Endothelial cell of umbilical vein (primary cell): Measurements from ENCODE around the gene TBCD. TPM values are rescaled to one million over a fixed set of nuclear protein-coding genes. Genes with fewer than 3 reads are reported as not detected.

Experiments
- BruUV-seq: library from RNA; stranded (reverse); fragments of 400-500 nt; replicated peaks from 2 replicates; lab custom pipeline; 2021; lab: Mats Ljungman, UMichigan
- CTCF ChIA-PET: fragments of 300-600, 350-600 bp; sonication (Branson Sonifier 250); formaldehyde crosslinking; loops from one replicate; lab custom pipeline; 2021; ENCODE audit warnings: antibody characterized with exemption, inconsistent platforms; lab: Charles Lee
- POLR2A ChIA-PET: fragments of 300-600, 350-600 bp; sonication (Branson Sonifier 250); formaldehyde crosslinking; loops from one replicate; lab custom pipeline; 2021; ENCODE audit warnings: antibody characterized with exemption, inconsistent platforms; lab: Charles Lee
- DNase-seq: peaks from one replicate; pipeline ENCODE4 v3.0.0-alpha.2; 2011; ENCODE audit warnings: low read depth, low spot score
- FAIRE-seq: peaks from 2 replicates; lab custom pipeline; 2011; peaks lifted over from hg19 to GRCh38; lab: Jason Lieb, UNC
- H2AFZ ChIP-seq: 2 replicates; pipeline ENCODE4 v1.6.0; 2012; ENCODE audit warnings: low read depth, low read length, control low read depth, inconsistent platforms
- H3K27ac ChIP-seq: 2 replicates; pipeline ENCODE4 v1.5.1; 2011; ENCODE audit warnings: low read depth, mild to moderate bottlenecking, control low read depth, low read length, moderate library complexity; ENCODE audit not compliant: insufficient read depth
- H3K27me3 ChIP-seq, 2 experiments: 2 replicates each; pipeline versions ENCODE4 v1.6.0 to v1.6.1; 2011; ENCODE audit warnings: low read length in 2 of 2, mixed read lengths in 1 of 2; ENCODE audit not compliant: control insufficient read depth in 2 of 2, insufficient read depth in 2 of 2
- H3K36me3 ChIP-seq, 2 experiments: 2 replicates in 1 of 2; 3 replicates in 1 of 2; pipeline ENCODE4 v1.5.1; 2011; ENCODE audit warnings: low read length in 2 of 2, mild to moderate bottlenecking in 1 of 2, moderate library complexity in 1 of 2; ENCODE audit not compliant: control insufficient read depth in 2 of 2, insufficient read depth in 2 of 2; ENCODE audit errors: extremely low read depth in 1 of 2
- H3K4me1 ChIP-seq: 3 replicates; pipeline ENCODE4 v1.5.1; 2011; ENCODE audit warnings: mild to moderate bottlenecking, low read length; ENCODE audit not compliant: control insufficient read depth, insufficient read depth; ENCODE audit errors: extremely low read depth
- H3K4me2 ChIP-seq: 2 replicates; pipeline ENCODE4 v1.6.1; 2011; ENCODE audit warnings: low read length, control low read depth, mixed read lengths; ENCODE audit not compliant: insufficient read depth
- H3K4me3 ChIP-seq, 3 experiments: fragments of 200-600 bp in 1 of 3; sonication (generic), shearing (Covaris generic) in 1 of 3; replicated peaks in 1 of 3; 2 replicates each; pipeline ENCODE4 v1.5.1; 2011 to 2016; ENCODE audit warnings: control low read depth in 3 of 3, low read length in 3 of 3, mild to moderate bottlenecking in 2 of 3, inconsistent platforms in 1 of 3, low read depth in 1 of 3, moderate library complexity in 1 of 3; ENCODE audit not compliant: insufficient read depth in 1 of 3
- H3K79me2 ChIP-seq: 2 replicates; pipeline ENCODE4 v1.6.0; 2012; ENCODE audit warnings: low read length, inconsistent platforms; ENCODE audit not compliant: control insufficient read depth, insufficient read depth
- H3K9ac ChIP-seq: replicated peaks from 2 replicates; pipeline ENCODE3; 2011; ENCODE audit warnings: low read length, control low read depth; ENCODE audit not compliant: insufficient read depth; ENCODE audit errors: extremely low read depth
- H3K9me1 ChIP-seq: replicated peaks from 3 replicates; pipeline ENCODE4 v1.6.0; 2011; ENCODE audit warnings: mild to moderate bottlenecking, low read length; ENCODE audit not compliant: control insufficient read depth, insufficient read depth; ENCODE audit errors: extremely low read depth
- H3K9me3 ChIP-seq: replicated peaks from 2 replicates; pipeline ENCODE4 v1.5.1; 2012; ENCODE audit warnings: low read length, inconsistent platforms; ENCODE audit not compliant: control insufficient read depth, insufficient read depth
- H4K20me1 ChIP-seq: replicated peaks from 2 replicates; pipeline ENCODE3; 2011; ENCODE audit warnings: mild to moderate bottlenecking, low read length; ENCODE audit not compliant: control insufficient read depth, insufficient read depth; ENCODE audit errors: extremely low read depth
- CTCF ChIP-seq, 2 donors: IDR thresholded peaks; 1 replicate in 1 of 2; 2 replicates in 1 of 2; pipeline ENCODE4 v1.5.1; 2011; ENCODE audit warnings: low read length in 2 of 2, mild to moderate bottlenecking in 2 of 2, moderate library complexity in 2 of 2, control low read depth in 1 of 2, inconsistent platforms in 1 of 2, low read depth in 1 of 2; ENCODE audit not compliant: insufficient read depth in 1 of 2; ENCODE audit errors: extremely low read depth in 1 of 2
- EZH2 ChIP-seq: IDR thresholded peaks from 2 replicates; pipeline ENCODE4 v1.6.1; 2012; ENCODE audit warnings: borderline replicate concordance, low read depth, mild to moderate bottlenecking, moderate library complexity, low read length, inconsistent platforms; ENCODE audit not compliant: severe bottlenecking
- FOS ChIP-seq: IDR thresholded peaks from 2 replicates; pipeline ENCODE4 v1.6.1; 2011; ENCODE audit warnings: mild to moderate bottlenecking, low read length, moderate library complexity, borderline replicate concordance; ENCODE audit not compliant: insufficient read depth
- GATA2 ChIP-seq: IDR thresholded peaks from 2 replicates; pipeline ENCODE4 v1.7.0; 2011; ENCODE audit warnings: low read depth, mild to moderate bottlenecking, moderate library complexity, mixed read lengths, low read length; ENCODE audit not compliant: insufficient read length, insufficient read depth
- JUN ChIP-seq: IDR thresholded peaks from 2 replicates; pipeline ENCODE4 v1.6.1; 2011; ENCODE audit warnings: borderline replicate concordance, low read depth; ENCODE audit not compliant: insufficient read length, insufficient read depth
- MYC ChIP-seq: IDR thresholded peaks from one replicate; pipeline ENCODE4 v1.6.1; 2011; ENCODE audit warnings: mild to moderate bottlenecking, low read depth, low read length
- POLR2A ChIP-seq: IDR thresholded peaks from 2 replicates; pipeline ENCODE4 v1.6.1; 2012; ENCODE audit warnings: low read depth, mild to moderate bottlenecking, control low read depth, low read length
- POLR2AphosphoS5 ChIP-seq: IDR thresholded peaks from 2 replicates; pipeline ENCODE4 v1.6.1; 2012; ENCODE audit warnings: low read depth, mild to moderate bottlenecking, control low read depth, low read length, moderate library complexity; ENCODE audit not compliant: insufficient read depth
- dilution Hi-C: fragments of 300-500 bp; cut with MboI; formaldehyde crosslinking; loops from one replicate; pipeline ENCODE4 v1.15.0; 2019; ENCODE audit warnings: low sequenced_read_pairs; ENCODE audit not compliant: extremely low pct_ligation_motif_present
- intact Hi-C: fragments of 100-400 bp; cut with micrococcal nuclease; formaldehyde crosslinking; loops from one replicate; pipeline ENCODE4 v1.10.0; 2022
- polyA plus RNA-seq, 4 experiments: library from polyadenylated mRNA; depleted of rRNA in 3 of 4; stranded (reverse) in 3 of 4; unstranded in 1 of 4; fragments of >200 nt; gene quantifications; 2 replicates each; pipeline versions ENCODE4 v1.2.1 to v1.2.3, GENCODE V29; 2011 to 2012; ENCODE audit warnings: missing spikeins in 1 of 4
- total RNA-seq: library from RNA; stranded (reverse); gene quantifications from 2 replicates; pipeline ENCODE4 v1.2.3, GENCODE V29; 2021
- TF ChIP-seq, protein P1 (sequence below): IDR thresholded peaks from 2 replicates; pipeline ENCODE4 v1.6.1; 2011; ENCODE audit not compliant: insufficient read depth, insufficient read length

The TBCD gene
- total and polyA plus RNA-seq, 2 donors (not counting 3 experiments of a cell fraction or from before 2014, with no cell fraction given): 121 to 145 TPM

GRCh38 chr17:82936768-82937171, 184.9 kb downstream of the TBCD start:
- FAIRE-seq: no peak
- no peak for TF ChIP-seq POLR2AphosphoS5
- TF ChIP-seq GATA2: no peak
- TF ChIP-seq, protein P1, sequence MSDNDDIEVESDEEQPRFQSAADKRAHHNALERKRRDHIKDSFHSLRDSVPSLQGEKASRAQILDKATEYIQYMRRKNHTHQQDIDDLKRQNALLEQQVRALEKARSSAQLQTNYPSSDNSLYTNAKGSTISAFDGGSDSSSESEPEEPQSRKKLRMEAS: no peak
- TF ChIP-seq MYC: no peak
- no peak for TF ChIP-seq FOS
- TF ChIP-seq POLR2A: no peak
- no peak for TF ChIP-seq CTCF (IDR thresholded peaks at IDR 0.05; ENCODE audit: extremely low read depth in 1 of 2, insufficient read depth in 1 of 2, low read depth in 1 of 2, low read length in 2 of 2)
- TF ChIP-seq EZH2: no peak
- no peak for TF ChIP-seq JUN
- CTCF ChIA-PET: interaction anchor here (1.2 kb wide), 1 partner anchor 23 kb away, joined by 3 read pairs; no protein-coding TSS in a partner anchor

More at GRCh38 chr17:82936768-82937171, 184.9 kb downstream of the TBCD start:
- Histone ChIP-seq H3K27me3 (no peaks in the 10 kb centered on the region), H3K9me1 (no peaks in the 10 kb centered on the region), H3K4me3 (no peak overlapping the region), H3K4me1 (peaks cover 5% of the 10 kb centered on the region), H2AFZ (no peak overlapping the region), H3K79me2 (no peaks in the 10 kb centered on the region), H4K20me1 (no peaks in the 10 kb centered on the region), H3K9me3 (no peaks in the 10 kb centered on the region), H3K27ac (no peak overlapping the region), H3K9ac (no peak overlapping the region), H3K36me3 (peaks cover 2 to 44% of the 10 kb centered on the region in 2 experiments), H3K4me2 (no peak overlapping the region)
- no peak for DNase-seq
- dilution Hi-C loops (no loop called here), intact Hi-C loops (no loop called here)
- no TSS peak for BruUV-seq
- POLR2A ChIA-PET: no interaction called here
